ENCODE measurements around the gene ASGR2. TPM values are rescaled to one million over a fixed set of nuclear protein-coding genes. Genes with fewer than 3 reads are reported as not detected.

ASGR2 gene
- total RNA-seq, 1 donor from 2014 or later = not detected

DNA sequence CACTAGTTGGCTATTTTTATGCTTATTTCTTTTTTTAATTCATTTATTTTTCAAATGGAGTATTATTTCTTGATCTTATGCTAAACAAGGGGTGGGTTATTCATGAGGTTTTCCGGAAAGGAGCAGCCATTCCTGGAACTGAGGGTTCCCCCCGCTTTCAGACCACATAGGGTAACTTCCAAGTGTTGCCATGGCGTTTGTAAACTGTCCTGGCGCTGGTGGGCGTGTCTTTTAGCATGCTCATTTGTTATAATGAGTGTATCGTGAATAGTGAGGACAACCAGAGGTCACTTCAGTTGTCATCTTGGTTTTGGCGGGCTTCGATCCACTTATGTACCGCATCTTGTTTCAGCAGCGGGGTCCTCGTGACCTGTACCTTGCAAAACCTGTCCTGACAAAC is 29.6 kb upstream of the ASGR2 start:
- Histone ChIP-seq H3K9me3 (no peaks in the 10 kb centered on the region), H3K4me1 (no peaks in the 10 kb centered on the region), H3K27me3 (no peaks in the 10 kb centered on the region), H3K27ac (no peak overlapping the region), H3K4me3 (no peak overlapping the region), H3K36me3 (no peaks in the 10 kb centered on the region)
- no peak for DNase-seq (ENCODE audit: low spot score in 2 of 2)
- intact Hi-C loops (cut with DNase I) = no loop called here
- no peak for TF ChIP-seq CTCF (IDR thresholded peaks at IDR 0.05)

- Histone ChIP-seq H3K27ac (no peak overlapping the region), H3K36me3 (no peaks in the 10 kb centered on the region), H3K4me3 (no peak overlapping the region), H3K27me3 (no peaks in the 10 kb centered on the region), H3K4me1 (no peaks in the 10 kb centered on the region), H3K9me3 (no peaks in the 10 kb centered on the region)
- intact Hi-C loops (cut with DNase I) = no loop called here
- no peak for DNase-seq (ENCODE audit: low spot score in 2 of 2)
- TF ChIP-seq CTCF (IDR thresholded peaks at IDR 0.05) = no peak
Observed at GRCh38 chr17:7141824-7142223, 27.2 kb upstream of the ASGR2 start.

GRCh38 chr17:7139400-7139799 is 24.8 kb upstream of the ASGR2 start:
- intact Hi-C loops (cut with DNase I) = no loop called here
- no peak for TF ChIP-seq CTCF (IDR thresholded peaks at IDR 0.05)
- H3K27me3 ChIP-seq = no peaks in the 10 kb centered on the region
- no peak for DNase-seq (ENCODE audit: low spot score in 2 of 2)
- no peaks in the 10 kb centered on the region for H3K4me1 ChIP-seq
- no peaks in the 10 kb centered on the region for H3K36me3 ChIP-seq
- no peaks in the 10 kb centered on the region for H3K9me3 ChIP-seq
- no peak overlapping the region for H3K4me3 ChIP-seq
- no peak overlapping the region for H3K27ac ChIP-seq

DNA sequence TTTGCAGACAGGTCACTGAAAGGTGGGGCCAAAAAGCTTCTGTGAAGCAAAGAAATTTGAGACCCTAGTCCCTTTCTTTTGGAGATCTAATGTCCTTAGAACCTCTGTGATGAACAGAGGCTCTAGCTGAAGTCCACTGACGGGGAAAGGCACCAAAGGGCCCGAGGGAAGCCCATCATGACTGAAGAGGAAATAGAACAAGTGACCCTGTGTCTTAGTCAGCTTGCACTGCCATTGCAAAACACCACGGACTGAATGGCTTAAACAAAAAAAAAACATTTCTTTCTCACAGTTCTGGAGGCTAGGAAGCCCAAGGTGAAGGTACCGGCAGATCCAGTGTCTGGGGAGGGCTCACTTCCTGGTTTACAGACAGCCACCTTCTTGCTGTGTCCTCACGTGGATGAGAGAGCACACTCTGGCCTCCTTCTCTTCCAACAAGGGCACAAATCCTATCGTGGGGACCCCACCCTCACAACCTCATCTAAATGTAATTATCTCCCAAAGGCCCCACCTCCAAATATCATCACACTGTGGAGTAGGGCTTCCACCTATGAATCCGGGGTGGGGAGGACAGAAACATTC is 24.3 kb upstream of the ASGR2 start:
- Histone ChIP-seq H3K36me3 (no peaks in the 10 kb centered on the region), H3K4me3 (no peak overlapping the region), H3K27ac (no peak overlapping the region), H3K4me1 (no peaks in the 10 kb centered on the region), H3K9me3 (no peaks in the 10 kb centered on the region), H3K27me3 (no peaks in the 10 kb centered on the region)
- TF ChIP-seq CTCF (IDR thresholded peaks at IDR 0.05) = no peak
- intact Hi-C loops (cut with DNase I) = no loop called here
- no peak for DNase-seq (ENCODE audit: low spot score in 2 of 2)

DNA sequence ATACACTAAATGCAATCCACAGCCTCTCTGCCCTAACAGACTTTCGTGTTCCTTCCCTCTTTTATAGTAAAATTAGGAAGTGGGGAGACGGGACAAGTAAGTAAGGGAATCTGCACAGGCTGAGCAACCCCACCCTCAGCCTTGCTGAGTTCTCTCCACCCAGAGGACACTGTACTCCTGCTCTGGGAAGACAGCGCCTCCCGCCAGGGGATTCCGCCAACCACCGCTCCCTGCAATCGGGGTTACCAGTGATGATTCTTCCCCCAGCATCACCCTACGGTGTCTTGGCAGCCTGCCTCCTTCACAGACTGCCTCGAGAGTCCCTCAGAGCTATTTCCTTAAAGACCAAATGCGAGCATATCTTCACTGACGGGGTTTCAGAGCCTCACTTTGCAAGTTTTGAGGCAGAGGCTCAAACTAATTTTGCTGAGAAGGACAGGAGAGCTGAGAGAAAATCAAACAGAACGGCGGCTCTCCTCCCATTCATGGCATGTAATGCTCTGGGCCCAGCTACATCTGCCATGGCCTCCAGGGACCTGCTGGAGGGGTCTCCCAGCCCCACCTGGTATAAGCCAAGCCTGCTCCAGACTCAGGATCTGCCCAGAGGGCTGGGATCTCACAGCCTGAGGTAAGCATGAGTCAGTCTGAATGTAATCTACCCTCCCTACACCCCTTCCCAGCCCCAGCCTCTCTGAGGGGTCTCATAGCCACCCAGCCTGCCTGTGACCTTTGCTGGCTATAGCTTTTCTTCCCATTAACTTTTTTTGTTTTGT is 22.7 kb upstream of the ASGR2 start:
- H3K9me3 ChIP-seq = no peaks in the 10 kb centered on the region
- no peaks in the 10 kb centered on the region for H3K4me1 ChIP-seq
- no peak overlapping the region for H3K4me3 ChIP-seq
- TF ChIP-seq CTCF (IDR thresholded peaks at IDR 0.05) = no peak
- H3K27me3 ChIP-seq = no peaks in the 10 kb centered on the region
- H3K27ac ChIP-seq = no peak overlapping the region
- DNase-seq (ENCODE audit: low spot score in 2 of 2) = no peak
- intact Hi-C loops (cut with DNase I) = loop anchor here (2.0 kb wide), 2 partner anchors 85 to 93 kb away; partner anchors contain the start of gene SLC16A11
- H3K36me3 ChIP-seq = no peaks in the 10 kb centered on the region
